DOHH2 (cell line): ENCODE results near the gene EFCAB9.

Experiments used
- CTCF ChIP-seq: fragments of 200-600 bp; sonication (generic); IDR thresholded peaks from one replicate; pipeline ENCODE4 v1.5.1; 2014; ENCODE audit warnings: antibody characterized with exemption, mild to moderate bottlenecking, low read depth, low read length; ENCODE audit not compliant: poor library complexity, severe bottlenecking
- EZH2phosphoT487 ChIP-seq: fragments of 200-600 bp; sonication (generic); IDR thresholded peaks from 2 replicates; pipeline ENCODE4 v1.6.1; 2017; ENCODE audit warnings: borderline replicate concordance, mild to moderate bottlenecking, antibody characterized with exemption, low read length, moderate library complexity, mixed read lengths

DNA sequence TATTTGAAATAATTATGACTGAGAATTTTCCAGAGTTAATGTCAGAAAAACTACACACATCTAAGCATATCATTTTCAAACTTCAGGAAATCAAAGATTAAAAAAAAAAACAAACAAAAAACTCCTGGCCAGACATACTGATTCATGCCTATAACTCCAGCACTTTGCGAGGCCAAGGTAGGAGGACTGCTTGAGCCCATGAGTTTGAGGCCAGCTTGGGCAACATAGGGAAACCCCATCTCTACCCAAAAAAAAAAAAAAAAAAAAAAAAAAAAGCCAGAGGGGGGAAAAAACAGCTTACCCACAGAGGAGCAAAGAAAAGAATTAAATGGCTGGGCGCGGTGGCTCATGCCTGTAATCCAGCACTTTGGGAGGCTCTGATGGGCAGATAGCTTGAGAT, 22.4 kb downstream of the EFCAB9 start:
- TF ChIP-seq CTCF (no peak), EZH2phosphoT487 (no peak)
